Endodermal cell (in vitro differentiated cells): Measurements from ENCODE around the gene ADRA2A. TPM values are rescaled to one million over a fixed set of nuclear protein-coding genes. Genes with fewer than 3 reads are reported as not detected.

Source experiments
- DNase-seq: peaks from one replicate; pipeline ENCODE4 v3.0.0-alpha.2; 2017
- H3K27ac ChIP-seq: 2 replicates; pipeline ENCODE4 v1.5.1; 2013; ENCODE audit warnings: mild to moderate bottlenecking, low read depth, low read length, moderate library complexity
- H3K27me3 ChIP-seq: 2 replicates; pipeline ENCODE4 v1.6.1; 2013; ENCODE audit warnings: mild to moderate bottlenecking, low read length, moderate library complexity; ENCODE audit not compliant: insufficient read depth, control insufficient read depth, poor library complexity, severe bottlenecking
- H3K36me3 ChIP-seq: 2 replicates; pipeline ENCODE4 v1.7.0; 2013; ENCODE audit warnings: mild to moderate bottlenecking, low read length, moderate library complexity; ENCODE audit not compliant: control insufficient read depth, insufficient read depth
- H3K4me1 ChIP-seq: one replicate; pipeline ENCODE4 v1.7.0; 2013; ENCODE audit warnings: low read length; ENCODE audit not compliant: control insufficient read depth, insufficient read depth
- H3K4me3 ChIP-seq: 2 replicates; pipeline ENCODE4 v1.5.1; 2013; ENCODE audit warnings: mild to moderate bottlenecking, low read length, moderate library complexity
- H3K9ac ChIP-seq: 2 replicates; pipeline ENCODE4 v1.6.1; 2013; ENCODE audit warnings: mild to moderate bottlenecking, low read length, moderate library complexity; ENCODE audit not compliant: poor library complexity, severe bottlenecking; ENCODE audit errors: extremely low read depth
- H3K9me3 ChIP-seq: 2 replicates; pipeline ENCODE4 v1.6.1; 2013; ENCODE audit warnings: mild to moderate bottlenecking, low read length, moderate library complexity; ENCODE audit not compliant: control insufficient read depth
- H3K27ac Mint-ChIP-seq: 2 replicates; pipeline ENCODE4 v1.8.0; 2020; ENCODE audit warnings: mixed read lengths
- H3K27me3 Mint-ChIP-seq: 2 replicates; pipeline ENCODE4 v1.8.0; 2021; ENCODE audit warnings: mild to moderate bottlenecking, mixed read lengths; ENCODE audit not compliant: insufficient read depth
- H3K36me3 Mint-ChIP-seq: 2 replicates; pipeline ENCODE4 v1.8.0; 2020; ENCODE audit warnings: low read depth, mixed read lengths
- H3K4me1 Mint-ChIP-seq: 2 replicates; pipeline ENCODE4 v1.8.0; 2020; ENCODE audit warnings: mixed read lengths
- H3K4me3 Mint-ChIP-seq: 2 replicates; pipeline ENCODE4 v1.8.0; 2020; ENCODE audit warnings: mild to moderate bottlenecking, moderate library complexity, mixed read lengths
- H3K9me3 Mint-ChIP-seq: 2 replicates; pipeline ENCODE4 v1.8.0; 2020; ENCODE audit warnings: mild to moderate bottlenecking, mixed read lengths
- CTCF ChIP-seq: fragments of 200-600 bp; sonication (generic); conservative IDR thresholded peaks from 2 replicates; pipeline ENCODE4 v1.5.0; 2021; ENCODE audit warnings: antibody characterized with exemption, mild to moderate bottlenecking
- WGBS, 2 experiments: methylation state at CpG; one replicate each; pipeline versions ENCODE4 v1.1.5 to v1.1.7; 2013; ENCODE audit warnings: missing lambda C conversion rate in 2 of 2, mixed read lengths in 1 of 2; ENCODE audit not compliant: insufficient coverage in 1 of 2, insufficient read length in 1 of 2; 5-methylcytosine and 5-hydroxymethylcytosine counted together
- total RNA-seq, 2 donors: library from RNA; stranded (reverse); fragmentation: NEBNext Ultra II Directional in 1 of 2; extraction: Animal tissue kit (Norgen Biotek cat#: 25700) in 1 of 2; gene quantifications; 2 replicates in 1 of 2; 3 replicates in 1 of 2; pipeline ENCODE4 v1.2.1, GENCODE V29; 2021

The ADRA2A gene
- total RNA-seq, 2 donors from 2014 or later = 0.13 TPM; not detected in 1

GRCh38 chr10:111077785-111078504 lies 1.1 kb downstream of the ADRA2A start:
- H3K27me3 Mint-ChIP-seq = peaks cover 92% of the 10 kb centered on the region
- no peak for TF ChIP-seq CTCF
- DNase-seq = peak; percentile 70
- peak overlapping the region; percentile 53 for H3K4me3 Mint-ChIP-seq
- H3K4me1 Mint-ChIP-seq = peaks cover 7% of the 10 kb centered on the region
- WGBS, 2 experiments = 31 to 64% methylated on average over 42 to 78 of the region's 78 CpGs
- Histone ChIP-seq H3K9ac (no peak overlapping the region), H3K27ac (no peak overlapping the region), H3K36me3 (no peaks in the 10 kb centered on the region), H3K4me1 (no peaks in the 10 kb centered on the region), H3K27me3 (peaks cover 92% of the 10 kb centered on the region), H3K4me3 (peak overlapping the region; percentile 81), H3K9me3 (no peaks in the 10 kb centered on the region)
- H3K9me3 Mint-ChIP-seq = peaks cover 10% of the 10 kb centered on the region
- H3K36me3 Mint-ChIP-seq = no peaks in the 10 kb centered on the region
- H3K27ac Mint-ChIP-seq = no peak overlapping the region

- H3K27me3 ChIP-seq = peaks cover 85% of the 10 kb centered on the region
- no peaks in the 10 kb centered on the region for H3K36me3 ChIP-seq
- H3K27ac Mint-ChIP-seq = no peak overlapping the region
- peak overlapping the region; percentile 47 for H3K4me3 Mint-ChIP-seq
- WGBS, 2 experiments = 22 to 29% methylated on average over 62 to 104 of the region's 104 CpGs
- peaks cover 85% of the 10 kb centered on the region for H3K27me3 Mint-ChIP-seq
- H3K9me3 ChIP-seq = no peaks in the 10 kb centered on the region
- H3K36me3 Mint-ChIP-seq = no peaks in the 10 kb centered on the region
- peak; percentile 71 for DNase-seq
- H3K4me1 Mint-ChIP-seq = peaks cover 7% of the 10 kb centered on the region
- peaks cover 10% of the 10 kb centered on the region for H3K9me3 Mint-ChIP-seq
- H3K27ac ChIP-seq = no peak overlapping the region
- H3K9ac ChIP-seq = no peak overlapping the region
- H3K4me1 ChIP-seq = no peaks in the 10 kb centered on the region
- no peak overlapping the region for H3K4me3 ChIP-seq
- TF ChIP-seq CTCF = peak; percentile 21
Observed at GRCh38 chr10:111078505-111079185, 1.8 kb downstream of the ADRA2A start.

GRCh38 chr10:111079241-111079760 lies 2.5 kb downstream of the ADRA2A start:
- Histone ChIP-seq H3K9me3 (no peaks in the 10 kb centered on the region), H3K27ac (no peak overlapping the region), H3K4me3 (no peak overlapping the region), H3K27me3 (peaks cover 79% of the 10 kb centered on the region), H3K4me1 (no peaks in the 10 kb centered on the region), H3K9ac (no peak overlapping the region), H3K36me3 (no peaks in the 10 kb centered on the region)
- no peak overlapping the region for H3K27ac Mint-ChIP-seq
- H3K4me3 Mint-ChIP-seq = peak overlapping the region; percentile 47
- DNase-seq = peak; percentile 48
- WGBS, 2 experiments = 89 to 91% methylated on average over 21 to 28 of the region's 28 CpGs
- peaks cover 80% of the 10 kb centered on the region for H3K27me3 Mint-ChIP-seq
- H3K4me1 Mint-ChIP-seq = peaks cover 7% of the 10 kb centered on the region
- H3K36me3 Mint-ChIP-seq = no peaks in the 10 kb centered on the region
- H3K9me3 Mint-ChIP-seq = peaks cover 10% of the 10 kb centered on the region
- no peak for TF ChIP-seq CTCF
